Neural cell (in vitro differentiated cells): ENCODE measurements around the gene EFTUD2. TPM values are rescaled to one million over a fixed set of nuclear protein-coding genes. Genes with fewer than 3 reads are reported as not detected.

Experiments
- H2AFZ ChIP-seq: fragments of 200-600, 300-800 bp; sonication (generic), shearing (Covaris generic); 2 replicates; pipeline ENCODE4 v1.6.0; 2014; ENCODE audit warnings: low read depth, mild to moderate bottlenecking, antibody characterized with exemption, low read length, moderate library complexity
- H3F3A ChIP-seq: fragments of 200-600 bp; shearing (Covaris generic); 2 replicates; pipeline ENCODE4 v1.6.1; 2016; ENCODE audit warnings: mild to moderate bottlenecking, moderate library complexity, mixed read lengths, antibody characterized with exemption, low read length; ENCODE audit not compliant: insufficient read depth, poor library complexity, severe bottlenecking
- H3K27ac ChIP-seq: fragments of 200-600, 300-800 bp; sonication (generic), shearing (Covaris generic); 2 replicates; pipeline ENCODE4 v1.5.1; 2014; ENCODE audit warnings: mild to moderate bottlenecking, low read length, moderate library complexity
- H3K27me3 ChIP-seq: fragments of 300-800, 200-600 bp; sonication (generic), shearing (Covaris generic); 2 replicates; pipeline ENCODE4 v1.6.0; 2014; ENCODE audit warnings: mild to moderate bottlenecking, low read depth, low read length, moderate library complexity; ENCODE audit not compliant: insufficient read depth
- H3K36me3 ChIP-seq: fragments of 300-800, 200-600 bp; sonication (generic), shearing (Covaris generic); 2 replicates; pipeline ENCODE4 v1.5.1; 2014; ENCODE audit warnings: mild to moderate bottlenecking, antibody characterized with exemption, low read length, moderate library complexity; ENCODE audit not compliant: insufficient read depth
- H3K4me2 ChIP-seq: fragments of 300-800, 200-600 bp; sonication (generic), shearing (Covaris generic); 2 replicates; pipeline ENCODE4 v1.6.0; 2014; ENCODE audit warnings: mild to moderate bottlenecking, low read length
- H3K4me3 ChIP-seq: fragments of 300-800, 200-600 bp; sonication (generic), shearing (Covaris generic); 2 replicates; pipeline ENCODE4 v1.5.1; 2014; ENCODE audit warnings: mild to moderate bottlenecking, low read length, moderate library complexity
- H3K79me2 ChIP-seq: fragments of 200-600 bp; shearing (Covaris generic); replicated peaks from 2 replicates; pipeline ENCODE4 v1.6.0; 2014; ENCODE audit warnings: mild to moderate bottlenecking, low read length, moderate library complexity; ENCODE audit not compliant: insufficient read depth
- H3K9ac ChIP-seq: fragments of 300-800, 200-600 bp; sonication (generic), shearing (Covaris generic); 2 replicates; pipeline ENCODE4 v1.6.1; 2016; ENCODE audit warnings: mild to moderate bottlenecking, low read length, mixed read lengths
- H3K9me2 ChIP-seq: fragments of 200-600 bp; shearing (Covaris generic); 2 replicates; pipeline ENCODE4 v1.6.1; 2016; ENCODE audit warnings: mild to moderate bottlenecking, low read length, mixed read lengths; ENCODE audit not compliant: insufficient read depth
- H3K9me3 ChIP-seq: fragments of 200-600, 300-800 bp; sonication (generic), shearing (Covaris generic); 2 replicates; pipeline ENCODE4 v1.6.1; 2016; ENCODE audit warnings: mild to moderate bottlenecking, mixed run types, low read length, moderate library complexity, mixed read lengths
- H4K20me1 ChIP-seq: fragments of 200-600 bp; shearing (Covaris generic); 2 replicates; pipeline ENCODE4 v1.6.1; 2016; ENCODE audit warnings: mild to moderate bottlenecking, mixed run types; ENCODE audit not compliant: insufficient read depth
- EP300 ChIP-seq: fragments of 450-650 bp; conservative IDR thresholded peaks from 2 replicates; pipeline ENCODE4 v1.6.1; 2014; ENCODE audit warnings: antibody characterized with exemption, mild to moderate bottlenecking, moderate library complexity; ENCODE audit not compliant: poor library complexity, severe bottlenecking
- EZH2 ChIP-seq: fragments of 200-600, 300-800 bp; shearing (Covaris generic), sonication (generic); IDR thresholded peaks from 2 replicates; pipeline ENCODE4 v1.6.1; 2014; ENCODE audit warnings: antibody characterized with exemption, low read length, borderline replicate concordance, mild to moderate bottlenecking; ENCODE audit not compliant: insufficient read depth, poor library complexity, severe bottlenecking
- MXI1 ChIP-seq: fragments of 450-650 bp; conservative IDR thresholded peaks from 2 replicates; pipeline ENCODE4 v1.6.1; 2014; ENCODE audit warnings: antibody characterized with exemption, mild to moderate bottlenecking; ENCODE audit not compliant: poor library complexity, severe bottlenecking
- POLR2AphosphoS5 ChIP-seq: IDR thresholded peaks from 2 replicates; pipeline ENCODE4 v1.6.1; 2012
- RAD21 ChIP-seq: fragments of 450-650 bp; conservative IDR thresholded peaks from 2 replicates; pipeline ENCODE4 v1.6.1; 2014; ENCODE audit warnings: antibody characterized with exemption, mild to moderate bottlenecking, moderate library complexity
- SMC3 ChIP-seq: fragments of 450-650 bp; conservative IDR thresholded peaks from 2 replicates; pipeline ENCODE4 v1.6.1; 2014; ENCODE audit warnings: antibody characterized with exemption, mild to moderate bottlenecking, moderate library complexity; ENCODE audit not compliant: poor library complexity
- TAF1 ChIP-seq: IDR thresholded peaks from 2 replicates; pipeline ENCODE4 v1.6.1; 2012; ENCODE audit warnings: low read depth
- polyA plus RNA-seq: library from polyadenylated mRNA; depleted of rRNA; stranded (reverse); fragments of >200 nt; gene quantifications from 2 replicates; pipeline ENCODE4 v1.2.3, GENCODE V29; 2014
- TF ChIP-seq, protein P1 (sequence below): IDR thresholded peaks from 2 replicates; pipeline ENCODE4 v1.6.1; 2012; ENCODE audit warnings: borderline replicate concordance
- TF ChIP-seq, protein P2 (sequence below): fragments of 450-650 bp; IDR thresholded peaks from 2 replicates; pipeline ENCODE4 v1.5.1; 2014; ENCODE audit warnings: antibody characterized with exemption, mild to moderate bottlenecking, moderate library complexity; ENCODE audit not compliant: poor library complexity, severe bottlenecking

Gene EFTUD2
- polyA plus RNA-seq, 1 donor from 2014 or later, result 69.4 TPM

DNA sequence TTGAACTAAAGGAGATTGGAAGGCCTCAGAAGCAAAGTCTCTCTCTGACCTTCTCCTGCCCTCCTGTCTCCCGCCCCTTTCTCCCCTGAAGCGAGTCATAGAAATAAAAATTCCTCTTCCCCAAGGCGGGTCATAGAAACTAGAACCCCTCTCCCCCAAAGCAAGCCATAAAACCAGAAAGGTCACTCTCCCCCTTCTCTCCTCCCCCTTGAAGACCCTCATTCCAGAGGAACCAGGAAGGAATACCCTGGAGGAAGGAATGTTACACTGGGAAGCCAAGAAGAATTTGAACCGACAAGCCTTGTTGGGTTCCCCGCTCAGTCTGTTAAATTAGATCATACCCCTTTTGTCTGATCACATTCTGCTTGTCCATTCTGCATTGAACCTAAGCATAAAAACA is 66.4 kb downstream of the EFTUD2 start:
- no peaks in the 10 kb centered on the region for H3K9me2 ChIP-seq
- no peak overlapping the region for H3K9ac ChIP-seq
- no peaks in the 10 kb centered on the region for H3K27me3 ChIP-seq
- H3K9me3 ChIP-seq, result no peaks in the 10 kb centered on the region
- H3F3A ChIP-seq, result peaks cover 3% of the 10 kb centered on the region
- no peak overlapping the region for H3K4me3 ChIP-seq
- H3K36me3 ChIP-seq, result no peaks in the 10 kb centered on the region
- H2AFZ ChIP-seq, result no peak overlapping the region
- peaks cover 15% of the 10 kb centered on the region for H3K79me2 ChIP-seq
- no peak overlapping the region for H3K4me2 ChIP-seq
- H4K20me1 ChIP-seq, result no peaks in the 10 kb centered on the region
- TF ChIP-seq, protein P1, sequence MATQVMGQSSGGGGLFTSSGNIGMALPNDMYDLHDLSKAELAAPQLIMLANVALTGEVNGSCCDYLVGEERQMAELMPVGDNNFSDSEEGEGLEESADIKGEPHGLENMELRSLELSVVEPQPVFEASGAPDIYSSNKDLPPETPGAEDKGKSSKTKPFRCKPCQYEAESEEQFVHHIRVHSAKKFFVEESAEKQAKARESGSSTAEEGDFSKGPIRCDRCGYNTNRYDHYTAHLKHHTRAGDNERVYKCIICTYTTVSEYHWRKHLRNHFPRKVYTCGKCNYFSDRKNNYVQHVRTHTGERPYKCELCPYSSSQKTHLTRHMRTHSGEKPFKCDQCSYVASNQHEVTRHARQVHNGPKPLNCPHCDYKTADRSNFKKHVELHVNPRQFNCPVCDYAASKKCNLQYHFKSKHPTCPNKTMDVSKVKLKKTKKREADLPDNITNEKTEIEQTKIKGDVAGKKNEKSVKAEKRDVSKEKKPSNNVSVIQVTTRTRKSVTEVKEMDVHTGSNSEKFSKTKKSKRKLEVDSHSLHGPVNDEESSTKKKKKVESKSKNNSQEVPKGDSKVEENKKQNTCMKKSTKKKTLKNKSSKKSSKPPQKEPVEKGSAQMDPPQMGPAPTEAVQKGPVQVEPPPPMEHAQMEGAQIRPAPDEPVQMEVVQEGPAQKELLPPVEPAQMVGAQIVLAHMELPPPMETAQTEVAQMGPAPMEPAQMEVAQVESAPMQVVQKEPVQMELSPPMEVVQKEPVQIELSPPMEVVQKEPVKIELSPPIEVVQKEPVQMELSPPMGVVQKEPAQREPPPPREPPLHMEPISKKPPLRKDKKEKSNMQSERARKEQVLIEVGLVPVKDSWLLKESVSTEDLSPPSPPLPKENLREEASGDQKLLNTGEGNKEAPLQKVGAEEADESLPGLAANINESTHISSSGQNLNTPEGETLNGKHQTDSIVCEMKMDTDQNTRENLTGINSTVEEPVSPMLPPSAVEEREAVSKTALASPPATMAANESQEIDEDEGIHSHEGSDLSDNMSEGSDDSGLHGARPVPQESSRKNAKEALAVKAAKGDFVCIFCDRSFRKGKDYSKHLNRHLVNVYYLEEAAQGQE, result no peak
- TF ChIP-seq, protein P2, sequence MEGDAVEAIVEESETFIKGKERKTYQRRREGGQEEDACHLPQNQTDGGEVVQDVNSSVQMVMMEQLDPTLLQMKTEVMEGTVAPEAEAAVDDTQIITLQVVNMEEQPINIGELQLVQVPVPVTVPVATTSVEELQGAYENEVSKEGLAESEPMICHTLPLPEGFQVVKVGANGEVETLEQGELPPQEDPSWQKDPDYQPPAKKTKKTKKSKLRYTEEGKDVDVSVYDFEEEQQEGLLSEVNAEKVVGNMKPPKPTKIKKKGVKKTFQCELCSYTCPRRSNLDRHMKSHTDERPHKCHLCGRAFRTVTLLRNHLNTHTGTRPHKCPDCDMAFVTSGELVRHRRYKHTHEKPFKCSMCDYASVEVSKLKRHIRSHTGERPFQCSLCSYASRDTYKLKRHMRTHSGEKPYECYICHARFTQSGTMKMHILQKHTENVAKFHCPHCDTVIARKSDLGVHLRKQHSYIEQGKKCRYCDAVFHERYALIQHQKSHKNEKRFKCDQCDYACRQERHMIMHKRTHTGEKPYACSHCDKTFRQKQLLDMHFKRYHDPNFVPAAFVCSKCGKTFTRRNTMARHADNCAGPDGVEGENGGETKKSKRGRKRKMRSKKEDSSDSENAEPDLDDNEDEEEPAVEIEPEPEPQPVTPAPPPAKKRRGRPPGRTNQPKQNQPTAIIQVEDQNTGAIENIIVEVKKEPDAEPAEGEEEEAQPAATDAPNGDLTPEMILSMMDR, result no peak
- TF ChIP-seq TAF1 (no peak), POLR2AphosphoS5 (no peak), EZH2 (no peak), SMC3 (no peak), EP300 (no peak), MXI1 (no peak), RAD21 (no peak)
- H3K27ac ChIP-seq, result no peak overlapping the region

DNA sequence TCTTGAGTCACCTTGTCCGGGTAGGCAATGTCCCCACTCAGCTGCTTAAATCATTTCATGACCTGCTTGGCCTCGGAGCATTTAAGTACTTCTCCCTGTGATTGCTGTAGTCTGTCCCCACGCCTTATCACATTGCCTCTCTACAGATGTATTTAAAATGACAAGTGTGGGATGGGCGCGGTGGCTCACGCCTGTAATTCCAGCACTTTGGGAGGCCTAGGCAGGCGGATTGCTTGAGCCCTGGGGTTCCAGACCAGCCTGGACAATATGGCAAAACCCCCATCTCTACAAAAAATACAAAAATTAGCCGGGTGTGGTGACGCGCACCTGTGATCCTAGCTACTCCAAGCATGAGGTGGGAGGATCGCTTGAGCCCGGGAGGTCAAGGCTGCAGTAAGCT is 67.9 kb downstream of the EFTUD2 start:
- TF ChIP-seq POLR2AphosphoS5 (no peak), SMC3 (no peak), RAD21 (no peak), MXI1 (no peak), TAF1 (no peak), EZH2 (no peak), EP300 (no peak)
- TF ChIP-seq, protein P1, result no peak
- TF ChIP-seq, protein P2, result no peak
- H3K4me3 ChIP-seq, result no peak overlapping the region

More for the DNA sequence above, 67.9 kb downstream of the EFTUD2 start:
- Histone ChIP-seq H2AFZ (no peak overlapping the region), H4K20me1 (no peaks in the 10 kb centered on the region), H3K9ac (no peak overlapping the region), H3K79me2 (peaks cover 29% of the 10 kb centered on the region), H3K9me2 (no peaks in the 10 kb centered on the region), H3K4me2 (no peak overlapping the region), H3F3A (peaks cover 3% of the 10 kb centered on the region), H3K27ac (no peak overlapping the region), H3K9me3 (no peaks in the 10 kb centered on the region), H3K27me3 (no peaks in the 10 kb centered on the region), H3K36me3 (no peaks in the 10 kb centered on the region)
